NCI-H1436 (cell line): ENCODE data around the gene TMEM94.
"Not testable (repeated sequence)": the region's sequence is repeated elsewhere in the genome, so short reads cannot be mapped to it uniquely, and the experiment has no call there.

Experiments used
- DNase-seq: peaks from one replicate; lab custom pipeline; 2025; lab: John Stamatoyannopoulos, UW

Gene TMEM94

GRCh38 chr17:75476752-75477489, 20.5 kb downstream of the TMEM94 start:
- DNase-seq: no peak

- not testable (repeated sequence) for DNase-seq
These were observed 21.0 kb downstream of the TMEM94 start for GRCh38 chr17:75477490-75477862.

- DNase-seq: no peak
These were observed 22.1 kb downstream of the TMEM94 start for GRCh38 chr17:75478508-75478907.

- no peak for DNase-seq
These were observed 23.8 kb downstream of the TMEM94 start for GRCh38 chr17:75480281-75480680.

GRCh38 chr17:75481194-75482068, 25.0 kb downstream of the TMEM94 start:
- no peak for DNase-seq

GRCh38 chr17:75482098-75482942, 25.9 kb downstream of the TMEM94 start:
- no peak for DNase-seq

- DNase-seq: no peak
These were observed 29.3 kb downstream of the TMEM94 start for GRCh38 chr17:75485688-75486087.

GRCh38 chr17:75486151-75486550, 29.7 kb downstream of the TMEM94 start:
- no peak for DNase-seq

- DNase-seq: no peak
These were observed 30.5 kb downstream of the TMEM94 start for GRCh38 chr17:75486951-75487350.

GRCh38 chr17:75487351-75488070, 31.1 kb downstream of the TMEM94 start:
- no peak for DNase-seq

GRCh38 chr17:75488693-75489510, 32.5 kb downstream of the TMEM94 start:
- no peak for DNase-seq

GRCh38 chr17:75489511-75489955, 33.1 kb downstream of the TMEM94 start:
- DNase-seq: no peak

GRCh38 chr17:75490173-75490743, 33.8 kb downstream of the TMEM94 start:
- no peak for DNase-seq

- DNase-seq: no peak
These were observed 34.7 kb downstream of the TMEM94 start for GRCh38 chr17:75490953-75491649.

GRCh38 chr17:75491680-75492079, 35.2 kb downstream of the TMEM94 start:
- no peak for DNase-seq

- no peak for DNase-seq
These were observed 36.2 kb downstream of the TMEM94 start for GRCh38 chr17:75492555-75493168.

GRCh38 chr17:75493476-75494129, 37.2 kb downstream of the TMEM94 start:
- no peak for DNase-seq

- DNase-seq: no peak
These were observed 38.0 kb downstream of the TMEM94 start for GRCh38 chr17:75494326-75494877.
